GM23248 (cell line): ENCODE measurements around the gene EFCAB6.

ENCODE experiments used
- EZH2 ChIP-seq: fragments of 200-600 bp; sonication (generic); IDR thresholded peaks from 2 replicates; pipeline ENCODE4 v1.6.1; 2018; ENCODE audit warnings: antibody characterized with exemption, mild to moderate bottlenecking; ENCODE audit not compliant: insufficient read depth, poor library complexity, severe bottlenecking
- EZH2phosphoT487 ChIP-seq: fragments of 200-600 bp; sonication (generic); IDR thresholded peaks from 2 replicates; pipeline ENCODE4 v1.6.1; 2018; ENCODE audit warnings: antibody characterized with exemption, moderate library complexity, mild to moderate bottlenecking, low read depth; ENCODE audit not compliant: insufficient read depth

GRCh38 chr22:43561415-43562178, 250.5 kb downstream of the EFCAB6 start:
- TF ChIP-seq EZH2phosphoT487 (no peak), EZH2 (no peak)
